SJSA1 (cell line): Measurements from ENCODE around the gene OR10T2. TPM values are rescaled to one million over a fixed set of nuclear protein-coding genes. Genes with fewer than 3 reads are reported as not detected.

Experiments used
- total RNA-seq: library from RNA; depleted of rRNA; stranded (reverse); fragments of >200 nt; shearing (Covaris generic); gene quantifications from 2 replicates; pipeline ENCODE4 v1.2.3, GENCODE V29; 2014; rRNA removed

OR10T2 gene
- total RNA-seq, 1 experiment from 2014 or later = not detected

Other genes with a start within 250 kb of the OR10T2 start
- not detected in 2 replicates for gene CD1D, start 218.6 kb downstream of the OR10T2 start, total RNA-seq
- gene CD1A, start 145.0 kb downstream of the OR10T2 start, total RNA-seq = not detected in 2 replicates
- gene CD1C, start 109.5 kb downstream of the OR10T2 start, total RNA-seq = not detected in 2 replicates
- not detected in 2 replicates for gene CD1B, start 67.9 kb downstream of the OR10T2 start, total RNA-seq
- gene CD1E, start 45.6 kb downstream of the OR10T2 start, total RNA-seq = not detected in 2 replicates
- not detected in 2 replicates for gene OR10K2, start 26.8 kb upstream of the OR10T2 start, total RNA-seq
- not detected in 2 replicates for gene OR10K1, start 62.4 kb upstream of the OR10T2 start, total RNA-seq
- gene OR10R2, start 72.8 kb upstream of the OR10T2 start, total RNA-seq = not detected in 2 replicates
- not detected in 2 replicates for gene OR6Y1, start 154.9 kb upstream of the OR10T2 start, total RNA-seq
- gene OR6P1, start 171.1 kb upstream of the OR10T2 start, total RNA-seq = not detected in 2 replicates
- not detected in 2 replicates for gene OR10X1, start 180.4 kb upstream of the OR10T2 start, total RNA-seq
- not detected in 2 replicates for gene OR10Z1, start 205.8 kb upstream of the OR10T2 start, total RNA-seq